Measurements from ENCODE around the gene NLRC5.

The NLRC5 gene

DNA sequence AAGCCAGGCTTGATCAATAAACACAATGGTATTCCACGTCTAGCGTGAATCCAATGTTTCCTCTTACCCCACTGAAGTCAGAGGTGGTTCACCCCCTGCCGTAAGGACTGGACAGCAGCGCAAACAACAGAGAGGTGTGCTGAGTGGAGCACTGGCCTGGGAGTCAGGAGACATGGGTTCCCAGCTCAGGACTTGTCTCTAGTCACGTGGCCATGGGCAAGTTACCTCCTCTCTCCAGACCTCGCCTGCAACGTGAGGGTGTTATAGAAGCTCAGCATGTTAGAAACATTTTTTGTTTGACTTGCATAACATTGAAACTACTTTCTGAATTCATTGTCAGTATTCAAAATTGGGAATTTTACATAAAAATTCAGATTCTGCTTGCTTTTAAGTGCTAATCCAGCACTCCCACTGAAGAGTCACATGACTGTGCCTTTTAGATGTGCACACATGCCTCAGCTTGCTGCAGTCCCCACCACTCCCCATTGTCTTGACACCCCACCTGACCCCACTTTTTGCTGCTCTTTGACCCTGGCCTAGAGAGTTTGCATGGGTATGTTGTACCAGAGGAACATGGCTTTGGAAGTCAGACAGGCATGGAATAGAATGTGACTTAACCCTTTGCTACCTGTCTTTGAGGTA, 94.2 kb downstream of the NLRC5 start:
- ChIA-PET POLR2A (interaction anchor here (0.6 to 1.3 kb wide), 2 partner anchors 9 to 148 kb away, joined by 3 read pairs; partner anchors contain the start of gene CPNE2), CTCF (interaction anchor here (0.7 to 9.6 kb wide), 47 partner anchors 9 to 339 kb away, joined by 3 to 197 read pairs (median 5); partner anchors contain the start of genes CPNE2, PLLP, PSME3IP1 and RSPRY1)
- H3K4me3 ChIP-seq (ENCODE audit: low read depth, low read length) = no peak overlapping the region
- no peak for DNase-seq (ENCODE audit: low read depth, low spot score)
- no peak for TF ChIP-seq CTCF (IDR thresholded peaks at IDR 0.05; ENCODE audit: insufficient read depth, low read length, missing control alignments)

DNA sequence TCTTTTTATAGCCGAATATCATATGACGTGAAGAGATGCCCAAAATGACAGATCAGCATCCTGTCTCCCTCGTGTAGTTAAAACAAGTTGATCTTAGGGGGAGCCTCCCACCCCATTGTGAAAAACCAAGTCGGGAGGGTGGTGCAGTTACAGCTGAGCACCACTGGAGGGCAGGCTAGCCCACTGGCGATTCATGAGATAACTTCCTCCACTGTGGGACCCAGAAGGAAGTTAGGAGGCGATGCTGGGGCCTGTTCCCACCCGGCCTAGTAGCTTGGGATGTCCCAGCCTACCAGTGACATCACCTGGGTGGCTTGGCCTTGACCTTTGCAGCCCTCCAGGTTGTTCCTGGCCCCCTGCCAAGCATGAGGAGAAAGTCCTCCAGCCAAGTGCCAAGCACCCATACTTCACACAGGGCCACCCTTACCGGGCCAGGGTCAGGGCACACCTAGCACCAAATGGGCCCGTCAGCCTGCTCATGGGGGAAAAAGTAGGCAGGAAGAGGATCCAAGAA, 95.0 kb downstream of the NLRC5 start:
- ChIA-PET CTCF (interaction anchor here (0.7 to 9.6 kb wide), 41 partner anchors 10 to 338 kb away, joined by 3 to 197 read pairs (median 6); partner anchors contain the start of genes CPNE2, PLLP, PSME3IP1 and RSPRY1), POLR2A (interaction anchor here (0.6 kb wide), 1 partner anchor 148 kb away, joined by 3 read pairs; no protein-coding TSS in a partner anchor)
- no peak overlapping the region for H3K4me3 ChIP-seq (ENCODE audit: low read depth, low read length)
- no peak for DNase-seq (ENCODE audit: low read depth, low spot score)
- TF ChIP-seq CTCF (IDR thresholded peaks at IDR 0.05; ENCODE audit: insufficient read depth, low read length, missing control alignments) = peak; percentile 99

GRCh38 chr16:57084996-57085395, 95.6 kb downstream of the NLRC5 start:
- no peak overlapping the region for H3K4me3 ChIP-seq (ENCODE audit: low read depth, low read length)
- ChIA-PET POLR2A (no interaction called here), CTCF (interaction anchor here (1.0 to 9.6 kb wide), 31 partner anchors 11 to 338 kb away, joined by 3 to 197 read pairs (median 10); partner anchors contain the start of genes CPNE2, PSME3IP1 and RSPRY1)
- no peak for DNase-seq (ENCODE audit: low read depth, low spot score)
- no peak for TF ChIP-seq CTCF (IDR thresholded peaks at IDR 0.05; ENCODE audit: insufficient read depth, low read length, missing control alignments)

DNA sequence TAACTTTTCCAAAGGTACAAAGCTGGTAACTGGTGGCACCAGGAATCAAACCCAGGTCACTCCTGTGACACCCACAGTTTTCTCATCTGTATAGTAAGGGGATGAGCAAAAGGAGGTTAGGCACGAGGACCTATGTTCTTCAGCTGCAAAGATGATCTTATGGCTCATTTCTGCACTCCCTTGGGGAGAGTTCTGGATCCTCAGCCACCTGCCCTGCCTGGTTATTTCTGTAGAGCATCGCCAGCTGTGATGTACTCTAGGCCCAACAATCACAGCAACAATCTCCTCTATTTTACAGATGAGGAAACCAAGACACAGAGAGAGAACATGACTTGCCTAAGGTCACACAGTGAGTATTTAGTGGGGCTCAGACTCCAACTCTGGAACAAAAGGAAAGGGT, 97.6 kb downstream of the NLRC5 start:
- no peak for TF ChIP-seq CTCF (IDR thresholded peaks at IDR 0.05; ENCODE audit: insufficient read depth, low read length, missing control alignments)
- H3K4me3 ChIP-seq (ENCODE audit: low read depth, low read length) = no peak overlapping the region
- ChIA-PET CTCF (interaction anchor here (0.8 to 9.6 kb wide), 6 partner anchors 11 to 294 kb away, joined by 4 to 197 read pairs (median 44); partner anchors contain the start of gene CPNE2), POLR2A (no interaction called here)
- no peak for DNase-seq (ENCODE audit: low read depth, low spot score)

DNA sequence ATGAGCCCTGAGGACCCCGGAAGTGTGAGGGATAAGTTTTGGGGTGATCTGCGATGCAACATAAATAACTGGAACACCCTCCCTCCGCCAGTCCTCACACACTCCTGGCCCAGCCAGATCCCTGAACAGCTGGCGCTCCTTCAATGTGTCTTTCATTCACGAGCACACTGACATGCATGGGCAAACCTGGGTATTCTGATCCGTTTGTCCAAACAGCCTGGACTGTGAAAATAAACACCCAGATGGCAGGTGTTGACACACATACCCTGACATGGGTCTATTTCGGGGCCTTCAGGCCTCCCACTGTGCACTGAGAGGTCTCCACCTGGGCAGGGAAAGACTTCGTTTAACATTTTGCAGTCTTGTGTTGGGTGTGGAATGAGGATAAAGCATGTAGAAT, 100.0 kb downstream of the NLRC5 start:
- no peak for TF ChIP-seq CTCF (IDR thresholded peaks at IDR 0.05; ENCODE audit: insufficient read depth, low read length, missing control alignments)
- ChIA-PET CTCF (no interaction called here), POLR2A (no interaction called here)
- no peak overlapping the region for H3K4me3 ChIP-seq (ENCODE audit: low read depth, low read length)
- DNase-seq (ENCODE audit: low read depth, low spot score) = no peak

DNA sequence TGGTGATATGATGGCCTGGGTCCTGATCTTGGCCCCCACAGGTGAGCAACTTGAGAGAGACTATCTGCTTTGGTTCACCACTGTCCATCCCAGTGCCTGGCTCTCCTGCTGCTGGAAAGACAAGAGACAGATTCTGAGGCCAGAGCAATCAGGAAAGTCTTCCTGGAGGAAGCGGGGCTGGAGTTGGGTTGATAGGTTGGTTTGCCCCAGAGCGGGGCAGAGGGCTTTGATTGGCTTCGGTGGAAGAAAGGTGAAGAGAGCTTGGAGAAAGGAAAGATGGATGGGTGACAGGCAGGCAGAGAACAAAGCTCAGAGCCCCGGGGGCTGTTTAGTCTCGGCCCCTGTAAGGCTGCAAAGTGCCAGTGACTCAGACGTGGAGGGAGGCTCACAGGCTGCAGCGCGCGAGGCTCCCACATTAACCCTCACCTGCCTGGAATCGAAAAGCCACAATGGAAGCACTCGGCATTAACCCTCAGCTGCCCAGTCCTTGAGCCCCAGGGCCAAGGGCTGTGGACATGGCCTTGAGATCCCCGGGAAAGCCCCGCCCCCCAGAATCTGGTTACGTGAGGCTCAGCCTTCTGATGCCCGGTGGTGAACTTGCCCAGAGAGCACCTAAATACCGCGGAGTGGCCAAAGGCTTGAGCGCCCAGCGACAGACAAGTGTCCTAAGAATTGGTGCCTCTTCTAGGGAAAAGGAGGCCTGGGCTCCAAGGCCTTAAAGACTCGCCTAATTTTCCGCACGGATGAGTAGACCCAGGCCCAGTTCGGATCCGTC, 102.0 kb downstream of the NLRC5 start:
- CTCF ChIA-PET = interaction anchor here (1.0 to 15.1 kb wide), 17 partner anchors 7 to 325 kb away, joined by 3 to 183 read pairs (median 12); partner anchors contain the start of genes ARL2BP, PSME3IP1 and RSPRY1
- POLR2A ChIA-PET = no interaction called here
- no peak for DNase-seq (ENCODE audit: low read depth, low spot score)
- TF ChIP-seq CTCF (IDR thresholded peaks at IDR 0.05; ENCODE audit: insufficient read depth, low read length, missing control alignments) = no peak
- peak overlapping the region; percentile 70 for H3K4me3 ChIP-seq (ENCODE audit: low read depth, low read length)

Data from AG04449 (cell line).